WTC11 (cell line): ENCODE measurements around the gene TBC1D14. TPM values are rescaled to one million over a fixed set of nuclear protein-coding genes. Genes with fewer than 3 reads are reported as not detected.

Experiments
- ATAC-seq: fragments of 200-7000 bp; cut with Tn5 transposase; 2 replicates; pipeline ENCODE4 v1.10.0; 2021; ENCODE audit warnings: mild to moderate bottlenecking, moderate library complexity
- CTCF ChIA-PET: fragments of 300-600 bp; sonication (Branson Sonifier 250); formaldehyde crosslinking; loops from one replicate; lab custom pipeline; 2021; ENCODE audit warnings: antibody characterized with exemption; lab: Charles Lee
- POLR2A ChIA-PET: fragments of 350-600 bp; sonication (Branson Sonifier 250); formaldehyde crosslinking; loops from one replicate; lab custom pipeline; 2021; ENCODE audit warnings: antibody characterized with exemption; lab: Charles Lee
- DNase-seq: peaks from one replicate; pipeline ENCODE4 v3.0.0; 2021; ENCODE audit warnings: low spot score
- H3K27ac Mint-ChIP-seq: 2 replicates; pipeline ENCODE4 v1.8.0; 2021; ENCODE audit warnings: mixed read lengths
- H3K27me3 Mint-ChIP-seq: 2 replicates; pipeline ENCODE4 v1.8.0; 2021; ENCODE audit warnings: low read depth, mild to moderate bottlenecking, moderate library complexity, mixed read lengths
- H3K36me3 Mint-ChIP-seq: 2 replicates; pipeline ENCODE4 v1.8.0; 2021; ENCODE audit warnings: mixed read lengths
- H3K4me1 Mint-ChIP-seq: 2 replicates; pipeline ENCODE4 v1.8.0; 2022; ENCODE audit warnings: mixed read lengths
- H3K4me3 Mint-ChIP-seq: 2 replicates; pipeline ENCODE4 v1.8.0; 2021; ENCODE audit warnings: mild to moderate bottlenecking, moderate library complexity, mixed read lengths
- H3K9me3 Mint-ChIP-seq: 2 replicates; pipeline ENCODE4 v1.8.0; 2021; ENCODE audit warnings: mixed read lengths
- CBFB ChIP-seq: sonication (generic); formaldehyde crosslinking; IDR thresholded peaks from 2 replicates; pipeline ENCODE4 v1.8.1; 2022; ENCODE audit warnings: mild to moderate bottlenecking, low read depth, missing genetic modification reagents
- CREB1 ChIP-seq: sonication (generic); formaldehyde crosslinking; IDR thresholded peaks from 2 replicates; pipeline ENCODE4 v1.8.0; 2023; ENCODE audit warnings: mild to moderate bottlenecking, missing genetic modification reagents
- FOXK1 ChIP-seq: sonication (generic); formaldehyde crosslinking; IDR thresholded peaks from 2 replicates; pipeline ENCODE4 v1.8.0; 2022; ENCODE audit warnings: mild to moderate bottlenecking, moderate library complexity, missing genetic modification reagents
- FOXP1 ChIP-seq: sonication (generic); formaldehyde crosslinking; IDR thresholded peaks from 2 replicates; pipeline ENCODE4 v1.8.0; 2022; ENCODE audit warnings: missing genetic modification reagents, mild to moderate bottlenecking, moderate library complexity, borderline replicate concordance
- GABPB1 ChIP-seq: sonication (generic); formaldehyde crosslinking; IDR thresholded peaks from 2 replicates; pipeline ENCODE4 v1.8.1; 2023; ENCODE audit warnings: mild to moderate bottlenecking, missing genetic modification reagents
- GRHL2 ChIP-seq: fragments of 250-450 bp; sonication (Bioruptor Pico); IDR thresholded peaks from 2 replicates; pipeline ENCODE4 v1.8.0; 2022; ENCODE audit warnings: mild to moderate bottlenecking, moderate library complexity; ENCODE audit not compliant: insufficient replicate concordance, severe bottlenecking
- MXD4 ChIP-seq: fragments of 250-450 bp; sonication (Bioruptor Pico); IDR thresholded peaks from 2 replicates; pipeline ENCODE4 v1.8.0; 2021; ENCODE audit warnings: mild to moderate bottlenecking, moderate library complexity, borderline replicate concordance
- NFE2L1 ChIP-seq: sonication (generic); formaldehyde crosslinking; IDR thresholded peaks from 2 replicates; pipeline ENCODE4 v1.8.1; 2023; ENCODE audit warnings: missing genetic modification reagents
- RORB ChIP-seq: fragments of 250-450 bp; sonication (Bioruptor Pico); IDR thresholded peaks from 2 replicates; pipeline ENCODE4 v1.9.0; 2021; ENCODE audit warnings: mild to moderate bottlenecking
- SMAD3 ChIP-seq: sonication (generic); formaldehyde crosslinking; IDR thresholded peaks from 2 replicates; pipeline ENCODE4 v1.8.0; 2022; ENCODE audit warnings: missing genetic modification reagents, mild to moderate bottlenecking, borderline replicate concordance
- TEAD4 ChIP-seq: sonication (generic); formaldehyde crosslinking; IDR thresholded peaks from 2 replicates; pipeline ENCODE4 v1.8.0; 2022; ENCODE audit warnings: mild to moderate bottlenecking, missing genetic modification reagents
- TP53 ChIP-seq: sonication (generic); formaldehyde crosslinking; IDR thresholded peaks from 2 replicates; pipeline ENCODE4 v1.8.1; 2023; ENCODE audit warnings: mild to moderate bottlenecking, missing genetic modification reagents
- ZNF263 ChIP-seq: sonication (generic); formaldehyde crosslinking; IDR thresholded peaks from 2 replicates; pipeline ENCODE4 v1.8.1; 2022; ENCODE audit warnings: low read depth, mild to moderate bottlenecking, moderate library complexity, missing genetic modification reagents
- ZNF423 ChIP-seq: fragments of 250-450 bp; sonication (Bioruptor Pico); IDR thresholded peaks from 2 replicates; pipeline ENCODE4 v2.1.2; 2022; ENCODE audit warnings: mild to moderate bottlenecking, moderate library complexity
- total RNA-seq: library from RNA; stranded (reverse); gene quantifications from 3 replicates; pipeline ENCODE4 v1.2.3, GENCODE V29; 2021
- TF ChIP-seq, protein P1 (sequence below): fragments of 200-600 bp; IDR thresholded peaks from 2 replicates; pipeline ENCODE4 v1.8.0; 2022; ENCODE audit warnings: antibody characterized with exemption
- TF ChIP-seq, protein P2 (sequence below): sonication (generic); formaldehyde crosslinking; IDR thresholded peaks from 2 replicates; pipeline ENCODE4 v1.8.1; 2023; ENCODE audit warnings: mild to moderate bottlenecking, missing genetic modification reagents
- TF ChIP-seq, protein P3 (sequence below): sonication (generic); formaldehyde crosslinking; IDR thresholded peaks from 2 replicates; pipeline ENCODE4 v1.8.1; 2022; ENCODE audit warnings: mild to moderate bottlenecking, missing genetic modification reagents, moderate library complexity, borderline replicate concordance
- TF ChIP-seq, protein P4 (sequence below): sonication (generic); formaldehyde crosslinking; IDR thresholded peaks from 2 replicates; pipeline ENCODE4 v1.8.0; 2022; ENCODE audit warnings: mild to moderate bottlenecking, missing genetic modification reagents
- TF ChIP-seq, protein P5 (sequence below): fragments of 250-450 bp; sonication (Bioruptor Pico); IDR thresholded peaks from 2 replicates; pipeline ENCODE4 v1.9.0; 2021; ENCODE audit warnings: mild to moderate bottlenecking

Gene TBC1D14
- total RNA-seq, 1 experiment from 2014 or later, result 45.1 TPM

DNA sequence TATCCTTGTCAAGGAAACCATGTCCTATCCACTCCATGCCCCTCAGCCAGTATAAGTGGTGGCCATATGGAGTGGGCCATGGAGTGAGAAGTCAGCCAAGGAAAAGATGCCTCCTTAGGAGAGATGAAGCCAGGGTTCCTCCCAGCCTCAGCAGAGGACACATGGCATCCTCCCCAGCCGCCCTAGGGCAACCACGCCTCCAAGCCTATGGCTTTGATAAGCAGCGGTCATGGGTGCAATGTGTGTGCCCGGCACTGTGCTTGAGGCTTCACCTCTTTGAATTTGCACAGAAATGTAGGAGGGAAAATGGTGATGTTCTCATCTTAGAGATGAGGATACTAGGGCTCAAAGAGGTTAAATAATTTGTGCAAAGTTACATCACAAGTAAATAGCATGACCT is 34.6 kb upstream of the TBC1D14 start:
- CTCF ChIA-PET, result interaction anchor here (1.5 to 3.5 kb wide), 5 partner anchors 10 to 165 kb away, joined by 3 to 94 read pairs (median 13); partner anchors contain the start of genes BLOC1S4 and MRFAP1L1
- H3K4me1 Mint-ChIP-seq, result 0 out of 2 replicates have a peak, but pooled peaks cover 2% of the 10 kb centered on the region
- no peaks in the 10 kb centered on the region for H3K9me3 Mint-ChIP-seq
- H3K4me3 Mint-ChIP-seq, result no peak overlapping the region
- TF ChIP-seq CBFB (CRISPR knock-in tag), result no peak
- TF ChIP-seq, protein P1, sequence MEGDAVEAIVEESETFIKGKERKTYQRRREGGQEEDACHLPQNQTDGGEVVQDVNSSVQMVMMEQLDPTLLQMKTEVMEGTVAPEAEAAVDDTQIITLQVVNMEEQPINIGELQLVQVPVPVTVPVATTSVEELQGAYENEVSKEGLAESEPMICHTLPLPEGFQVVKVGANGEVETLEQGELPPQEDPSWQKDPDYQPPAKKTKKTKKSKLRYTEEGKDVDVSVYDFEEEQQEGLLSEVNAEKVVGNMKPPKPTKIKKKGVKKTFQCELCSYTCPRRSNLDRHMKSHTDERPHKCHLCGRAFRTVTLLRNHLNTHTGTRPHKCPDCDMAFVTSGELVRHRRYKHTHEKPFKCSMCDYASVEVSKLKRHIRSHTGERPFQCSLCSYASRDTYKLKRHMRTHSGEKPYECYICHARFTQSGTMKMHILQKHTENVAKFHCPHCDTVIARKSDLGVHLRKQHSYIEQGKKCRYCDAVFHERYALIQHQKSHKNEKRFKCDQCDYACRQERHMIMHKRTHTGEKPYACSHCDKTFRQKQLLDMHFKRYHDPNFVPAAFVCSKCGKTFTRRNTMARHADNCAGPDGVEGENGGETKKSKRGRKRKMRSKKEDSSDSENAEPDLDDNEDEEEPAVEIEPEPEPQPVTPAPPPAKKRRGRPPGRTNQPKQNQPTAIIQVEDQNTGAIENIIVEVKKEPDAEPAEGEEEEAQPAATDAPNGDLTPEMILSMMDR, result no peak
- TF ChIP-seq FOXP1 (CRISPR knock-in tag), result no peak
- TF ChIP-seq CREB1 (CRISPR knock-in tag), result no peak
- TF ChIP-seq, protein P2, sequence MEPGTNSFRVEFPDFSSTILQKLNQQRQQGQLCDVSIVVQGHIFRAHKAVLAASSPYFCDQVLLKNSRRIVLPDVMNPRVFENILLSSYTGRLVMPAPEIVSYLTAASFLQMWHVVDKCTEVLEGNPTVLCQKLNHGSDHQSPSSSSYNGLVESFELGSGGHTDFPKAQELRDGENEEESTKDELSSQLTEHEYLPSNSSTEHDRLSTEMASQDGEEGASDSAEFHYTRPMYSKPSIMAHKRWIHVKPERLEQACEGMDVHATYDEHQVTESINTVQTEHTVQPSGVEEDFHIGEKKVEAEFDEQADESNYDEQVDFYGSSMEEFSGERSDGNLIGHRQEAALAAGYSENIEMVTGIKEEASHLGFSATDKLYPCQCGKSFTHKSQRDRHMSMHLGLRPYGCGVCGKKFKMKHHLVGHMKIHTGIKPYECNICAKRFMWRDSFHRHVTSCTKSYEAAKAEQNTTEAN (CRISPR knock-in tag), result no peak
- TF ChIP-seq, protein P3, sequence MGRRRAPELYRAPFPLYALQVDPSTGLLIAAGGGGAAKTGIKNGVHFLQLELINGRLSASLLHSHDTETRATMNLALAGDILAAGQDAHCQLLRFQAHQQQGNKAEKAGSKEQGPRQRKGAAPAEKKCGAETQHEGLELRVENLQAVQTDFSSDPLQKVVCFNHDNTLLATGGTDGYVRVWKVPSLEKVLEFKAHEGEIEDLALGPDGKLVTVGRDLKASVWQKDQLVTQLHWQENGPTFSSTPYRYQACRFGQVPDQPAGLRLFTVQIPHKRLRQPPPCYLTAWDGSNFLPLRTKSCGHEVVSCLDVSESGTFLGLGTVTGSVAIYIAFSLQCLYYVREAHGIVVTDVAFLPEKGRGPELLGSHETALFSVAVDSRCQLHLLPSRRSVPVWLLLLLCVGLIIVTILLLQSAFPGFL, result no peak
- H3K27ac Mint-ChIP-seq, result no peak overlapping the region
- DNase-seq (no peak), ATAC-seq (no peak)
- H3K36me3 Mint-ChIP-seq, result peaks cover 32% of the 10 kb centered on the region
- POLR2A ChIA-PET, result no interaction called here
- H3K27me3 Mint-ChIP-seq, result no peaks in the 10 kb centered on the region

DNA sequence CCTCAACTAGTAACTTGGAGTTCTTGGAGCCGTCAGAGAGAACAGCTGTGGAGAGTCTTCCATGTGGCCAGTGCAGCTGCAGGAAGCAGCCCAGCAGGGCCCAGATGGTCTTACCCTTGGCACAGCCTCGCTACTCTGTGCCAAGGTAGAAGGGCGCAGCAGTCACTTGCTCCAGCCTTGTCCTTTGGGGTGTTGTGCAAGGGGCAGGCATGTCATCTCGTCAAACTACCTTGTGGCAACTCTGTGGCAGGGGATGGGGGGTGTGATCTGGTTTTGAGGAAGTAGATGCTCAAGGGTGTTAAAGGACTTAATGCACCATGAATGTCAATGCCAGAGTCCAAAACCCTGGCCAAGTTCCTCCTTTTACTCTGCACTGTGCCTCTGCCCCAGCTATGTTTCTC is 34.2 kb upstream of the TBC1D14 start:
- no peak overlapping the region for H3K27ac Mint-ChIP-seq
- H3K36me3 Mint-ChIP-seq, result peaks cover 34% of the 10 kb centered on the region
- ChIA-PET CTCF (interaction anchor here (2.5 to 3.5 kb wide), 2 partner anchors 91 to 155 kb away, joined by 13 to 94 read pairs; partner anchors contain the start of gene BLOC1S4), POLR2A (no interaction called here)
- 0 out of 2 replicates have a peak, but pooled peaks cover 2% of the 10 kb centered on the region for H3K4me1 Mint-ChIP-seq
- H3K4me3 Mint-ChIP-seq, result no peak overlapping the region
- no peaks in the 10 kb centered on the region for H3K27me3 Mint-ChIP-seq
- no peaks in the 10 kb centered on the region for H3K9me3 Mint-ChIP-seq
- TF ChIP-seq FOXK1 (CRISPR knock-in tag) (no peak), SMAD3 (CRISPR knock-in tag) (no peak), FOXP1 (CRISPR knock-in tag) (no peak), MXD4 (CRISPR knock-in tag) (no peak), RORB (CRISPR knock-in tag) (no peak), CBFB (CRISPR knock-in tag) (no peak), TEAD4 (CRISPR knock-in tag) (no peak), ZNF423 (CRISPR knock-in tag) (no peak), TP53 (CRISPR knock-in tag) (no peak), GRHL2 (CRISPR knock-in tag) (no peak), ZNF263 (CRISPR knock-in tag) (no peak), NFE2L1 (CRISPR knock-in tag) (no peak), GABPB1 (no peak)
- TF ChIP-seq, protein P1, result no peak
- TF ChIP-seq, protein P4, sequence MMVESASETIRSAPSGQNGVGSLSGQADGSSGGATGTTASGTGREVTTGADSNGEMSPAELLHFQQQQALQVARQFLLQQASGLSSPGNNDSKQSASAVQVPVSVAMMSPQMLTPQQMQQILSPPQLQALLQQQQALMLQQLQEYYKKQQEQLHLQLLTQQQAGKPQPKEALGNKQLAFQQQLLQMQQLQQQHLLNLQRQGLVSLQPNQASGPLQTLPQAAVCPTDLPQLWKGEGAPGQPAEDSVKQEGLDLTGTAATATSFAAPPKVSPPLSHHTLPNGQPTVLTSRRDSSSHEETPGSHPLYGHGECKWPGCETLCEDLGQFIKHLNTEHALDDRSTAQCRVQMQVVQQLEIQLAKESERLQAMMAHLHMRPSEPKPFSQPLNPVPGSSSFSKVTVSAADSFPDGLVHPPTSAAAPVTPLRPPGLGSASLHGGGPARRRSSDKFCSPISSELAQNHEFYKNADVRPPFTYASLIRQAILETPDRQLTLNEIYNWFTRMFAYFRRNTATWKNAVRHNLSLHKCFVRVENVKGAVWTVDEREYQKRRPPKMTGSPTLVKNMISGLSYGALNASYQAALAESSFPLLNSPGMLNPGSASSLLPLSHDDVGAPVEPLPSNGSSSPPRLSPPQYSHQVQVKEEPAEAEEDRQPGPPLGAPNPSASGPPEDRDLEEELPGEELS (CRISPR knock-in tag), result no peak
- TF ChIP-seq, protein P5, sequence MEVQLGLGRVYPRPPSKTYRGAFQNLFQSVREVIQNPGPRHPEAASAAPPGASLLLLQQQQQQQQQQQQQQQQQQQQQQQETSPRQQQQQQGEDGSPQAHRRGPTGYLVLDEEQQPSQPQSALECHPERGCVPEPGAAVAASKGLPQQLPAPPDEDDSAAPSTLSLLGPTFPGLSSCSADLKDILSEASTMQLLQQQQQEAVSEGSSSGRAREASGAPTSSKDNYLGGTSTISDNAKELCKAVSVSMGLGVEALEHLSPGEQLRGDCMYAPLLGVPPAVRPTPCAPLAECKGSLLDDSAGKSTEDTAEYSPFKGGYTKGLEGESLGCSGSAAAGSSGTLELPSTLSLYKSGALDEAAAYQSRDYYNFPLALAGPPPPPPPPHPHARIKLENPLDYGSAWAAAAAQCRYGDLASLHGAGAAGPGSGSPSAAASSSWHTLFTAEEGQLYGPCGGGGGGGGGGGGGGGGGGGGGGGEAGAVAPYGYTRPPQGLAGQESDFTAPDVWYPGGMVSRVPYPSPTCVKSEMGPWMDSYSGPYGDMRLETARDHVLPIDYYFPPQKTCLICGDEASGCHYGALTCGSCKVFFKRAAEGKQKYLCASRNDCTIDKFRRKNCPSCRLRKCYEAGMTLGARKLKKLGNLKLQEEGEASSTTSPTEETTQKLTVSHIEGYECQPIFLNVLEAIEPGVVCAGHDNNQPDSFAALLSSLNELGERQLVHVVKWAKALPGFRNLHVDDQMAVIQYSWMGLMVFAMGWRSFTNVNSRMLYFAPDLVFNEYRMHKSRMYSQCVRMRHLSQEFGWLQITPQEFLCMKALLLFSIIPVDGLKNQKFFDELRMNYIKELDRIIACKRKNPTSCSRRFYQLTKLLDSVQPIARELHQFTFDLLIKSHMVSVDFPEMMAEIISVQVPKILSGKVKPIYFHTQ (CRISPR knock-in tag), result no peak
- TF ChIP-seq, all 79 proteins: peak for 0
- ATAC-seq (no peak), DNase-seq (no peak)
